Measurements from ENCODE around the gene SNRNP25.

Gene SNRNP25

GRCh38 chr16:79151-80054, 25.8 kb downstream of the SNRNP25 start:
- Histone ChIP-seq H3K9me3 (ENCODE audit: insufficient read depth, low read depth, low read length) (peaks cover 3% of the 10 kb centered on the region), H3K36me3 (ENCODE audit: control insufficient read depth in 1 of 2, insufficient read depth in 2 of 2, low read length in 2 of 2) (peaks cover 32 to 38% of the 10 kb centered on the region in 2 experiments), H3K4me3 (ENCODE audit: low read depth, low read length) (no peak overlapping the region), H3K4ac (ENCODE audit: low read depth, low read length) (no peak overlapping the region), H3K4me1 (ENCODE audit: control insufficient read depth in 1 of 2, insufficient read depth in 2 of 2, low read length in 2 of 2) (peaks cover 26 to 36% of the 10 kb centered on the region in 2 experiments), H3K14ac (ENCODE audit: low read length) (no peak overlapping the region), H2BK120ac (ENCODE audit: insufficient read depth, low read length, poor library complexity) (no peak overlapping the region), H3K79me2 (ENCODE audit: control insufficient read depth, insufficient read depth, low read length, poor library complexity) (peaks cover 6% of the 10 kb centered on the region), H2BK12ac (ENCODE audit: low read length) (no peak overlapping the region), H3K18ac (ENCODE audit: low read length) (no peak overlapping the region), H3K9ac (ENCODE audit: low read length) (no peak overlapping the region), H2AFZ (ENCODE audit: insufficient read depth, low read length, poor library complexity) (no peak overlapping the region), H3K4me2 (ENCODE audit: low read length) (peak overlapping the region; percentile 97), H3K23ac (ENCODE audit: low read length) (no peak overlapping the region), H3K79me1 (ENCODE audit: low read length) (peaks cover 24% of the 10 kb centered on the region), H3K27me3 (ENCODE audit: insufficient read depth, low read length) (no peaks in the 10 kb centered on the region), H4K12ac (ENCODE audit: low read depth, low read length) (no peak overlapping the region), H4K8ac (ENCODE audit: low read depth, low read length) (no peak overlapping the region), H4K91ac (ENCODE audit: low read depth, low read length) (no peak overlapping the region), H2AK5ac (ENCODE audit: low read length) (no peak overlapping the region), H3K27ac (ENCODE audit: low read depth, low read length) (no peak overlapping the region), H2BK5ac (ENCODE audit: low read depth, low read length, poor library complexity) (no peak overlapping the region)
- no CpG with 5 or more reads among the region's 32 CpGs for WGBS (ENCODE audit: extremely low coverage, insufficient coverage, insufficient read length)
- DNase-seq = no peak

GRCh38 chr16:83060-83603, 29.5 kb downstream of the SNRNP25 start:
- no peak overlapping the region for H4K12ac ChIP-seq (ENCODE audit: low read depth, low read length)
- no peak overlapping the region for H4K8ac ChIP-seq (ENCODE audit: low read depth, low read length)
- H3K4me3 ChIP-seq (ENCODE audit: low read depth, low read length) = no peak overlapping the region
- no CpG with 5 or more reads among the region's 31 CpGs for WGBS (ENCODE audit: extremely low coverage, insufficient coverage, insufficient read length)
- H3K27ac ChIP-seq (ENCODE audit: low read depth, low read length) = no peak overlapping the region
- no peak overlapping the region for H3K18ac ChIP-seq (ENCODE audit: low read length)
- H3K4ac ChIP-seq (ENCODE audit: low read depth, low read length) = no peak overlapping the region
- H2AK5ac ChIP-seq (ENCODE audit: low read length) = no peak overlapping the region
- no peak overlapping the region for H3K4me2 ChIP-seq (ENCODE audit: low read length)
- DNase-seq = no peak
- H3K27me3 ChIP-seq (ENCODE audit: insufficient read depth, low read length) = no peaks in the 10 kb centered on the region
- H3K14ac ChIP-seq (ENCODE audit: low read length) = no peak overlapping the region
- no peak overlapping the region for H2BK5ac ChIP-seq (ENCODE audit: low read depth, low read length, poor library complexity)
- H3K23ac ChIP-seq (ENCODE audit: low read length) = no peak overlapping the region
- H3K9me3 ChIP-seq (ENCODE audit: insufficient read depth, low read depth, low read length) = peaks cover 3% of the 10 kb centered on the region
- H2BK12ac ChIP-seq (ENCODE audit: low read length) = no peak overlapping the region
- no peak overlapping the region for H4K91ac ChIP-seq (ENCODE audit: low read depth, low read length)
- peaks cover 5% of the 10 kb centered on the region for H3K79me1 ChIP-seq (ENCODE audit: low read length)
- H3K9ac ChIP-seq (ENCODE audit: low read length) = no peak overlapping the region
- H3K79me2 ChIP-seq (ENCODE audit: control insufficient read depth, insufficient read depth, low read length, poor library complexity) = peaks cover 3% of the 10 kb centered on the region
- H3K36me3 ChIP-seq (ENCODE audit: control insufficient read depth in 1 of 2, insufficient read depth in 2 of 2, low read length in 2 of 2) = peaks cover 64 to 70% of the 10 kb centered on the region in 2 experiments
- H3K4me1 ChIP-seq (ENCODE audit: control insufficient read depth in 1 of 2, insufficient read depth in 2 of 2, low read length in 2 of 2) = peaks cover 6 to 12% of the 10 kb centered on the region in 2 experiments
- H2BK120ac ChIP-seq (ENCODE audit: insufficient read depth, low read length, poor library complexity) = no peak overlapping the region
- H2AFZ ChIP-seq (ENCODE audit: insufficient read depth, low read length, poor library complexity) = no peak overlapping the region

- H3K18ac ChIP-seq (ENCODE audit: low read length) = no peak overlapping the region
- no peak overlapping the region for H3K23ac ChIP-seq (ENCODE audit: low read length)
- DNase-seq = peak in 1 of 2 donors; percentile 5
- H3K27me3 ChIP-seq (ENCODE audit: insufficient read depth, low read length) = no peaks in the 10 kb centered on the region
- H2AK5ac ChIP-seq (ENCODE audit: low read length) = no peak overlapping the region
- no peak overlapping the region for H2BK12ac ChIP-seq (ENCODE audit: low read length)
- H3K36me3 ChIP-seq (ENCODE audit: control insufficient read depth in 1 of 2, insufficient read depth in 2 of 2, low read length in 2 of 2) = peaks cover 72 to 78% of the 10 kb centered on the region in 2 experiments
- no peak overlapping the region for H4K12ac ChIP-seq (ENCODE audit: low read depth, low read length)
- no peak overlapping the region for H4K8ac ChIP-seq (ENCODE audit: low read depth, low read length)
- WGBS (ENCODE audit: extremely low coverage, insufficient coverage, insufficient read length) = no CpG with 5 or more reads among the region's 21 CpGs
- H2BK5ac ChIP-seq (ENCODE audit: low read depth, low read length, poor library complexity) = no peak overlapping the region
- H2AFZ ChIP-seq (ENCODE audit: insufficient read depth, low read length, poor library complexity) = no peak overlapping the region
- H3K4me3 ChIP-seq (ENCODE audit: low read depth, low read length) = peak overlapping the region; percentile 43
- H4K91ac ChIP-seq (ENCODE audit: low read depth, low read length) = no peak overlapping the region
- no peaks in the 10 kb centered on the region for H3K79me2 ChIP-seq (ENCODE audit: control insufficient read depth, insufficient read depth, low read length, poor library complexity)
- no peak overlapping the region for H2BK120ac ChIP-seq (ENCODE audit: insufficient read depth, low read length, poor library complexity)
- H3K9me3 ChIP-seq (ENCODE audit: insufficient read depth, low read depth, low read length) = peaks cover 3% of the 10 kb centered on the region
- no peak overlapping the region for H3K27ac ChIP-seq (ENCODE audit: low read depth, low read length)
- no peaks in the 10 kb centered on the region for H3K79me1 ChIP-seq (ENCODE audit: low read length)
- no peak overlapping the region for H3K9ac ChIP-seq (ENCODE audit: low read length)
- no peak overlapping the region for H3K4me2 ChIP-seq (ENCODE audit: low read length)
- H3K4me1 ChIP-seq (ENCODE audit: control insufficient read depth in 1 of 2, insufficient read depth in 2 of 2, low read length in 2 of 2) = peaks cover under 1 to 7% of the 10 kb centered on the region in 2 experiments
- no peak overlapping the region for H3K14ac ChIP-seq (ENCODE audit: low read length)
- H3K4ac ChIP-seq (ENCODE audit: low read depth, low read length) = no peak overlapping the region
Observed at GRCh38 chr16:83781-84615, 30.4 kb downstream of the SNRNP25 start.

- H3K27me3 ChIP-seq (ENCODE audit: insufficient read depth, low read length) = no peaks in the 10 kb centered on the region
- peaks cover 73 to 78% of the 10 kb centered on the region in 2 experiments for H3K36me3 ChIP-seq (ENCODE audit: control insufficient read depth in 1 of 2, insufficient read depth in 2 of 2, low read length in 2 of 2)
- H3K79me2 ChIP-seq (ENCODE audit: control insufficient read depth, insufficient read depth, low read length, poor library complexity) = no peaks in the 10 kb centered on the region
- H2BK120ac ChIP-seq (ENCODE audit: insufficient read depth, low read length, poor library complexity) = no peak overlapping the region
- H3K4ac ChIP-seq (ENCODE audit: low read depth, low read length) = no peak overlapping the region
- H2AK5ac ChIP-seq (ENCODE audit: low read length) = no peak overlapping the region
- no peak overlapping the region for H3K4me3 ChIP-seq (ENCODE audit: low read depth, low read length)
- no peak overlapping the region for H4K12ac ChIP-seq (ENCODE audit: low read depth, low read length)
- H3K23ac ChIP-seq (ENCODE audit: low read length) = no peak overlapping the region
- H3K79me1 ChIP-seq (ENCODE audit: low read length) = no peaks in the 10 kb centered on the region
- no peak overlapping the region for H2BK5ac ChIP-seq (ENCODE audit: low read depth, low read length, poor library complexity)
- H2AFZ ChIP-seq (ENCODE audit: insufficient read depth, low read length, poor library complexity) = no peak overlapping the region
- H3K4me2 ChIP-seq (ENCODE audit: low read length) = no peak overlapping the region
- H2BK12ac ChIP-seq (ENCODE audit: low read length) = no peak overlapping the region
- H3K27ac ChIP-seq (ENCODE audit: low read depth, low read length) = no peak overlapping the region
- WGBS (ENCODE audit: extremely low coverage, insufficient coverage, insufficient read length) = no CpG with 5 or more reads among the region's 7 CpGs
- H3K9ac ChIP-seq (ENCODE audit: low read length) = no peak overlapping the region
- H4K8ac ChIP-seq (ENCODE audit: low read depth, low read length) = no peak overlapping the region
- no peak overlapping the region for H4K91ac ChIP-seq (ENCODE audit: low read depth, low read length)
- peaks cover 0 to 2% of the 10 kb centered on the region in 2 experiments for H3K4me1 ChIP-seq (ENCODE audit: control insufficient read depth in 1 of 2, insufficient read depth in 2 of 2, low read length in 2 of 2)
- peak in 1 of 2 donors; percentile 15 for DNase-seq
- H3K14ac ChIP-seq (ENCODE audit: low read length) = no peak overlapping the region
- H3K9me3 ChIP-seq (ENCODE audit: insufficient read depth, low read depth, low read length) = peaks cover 3% of the 10 kb centered on the region
- no peak overlapping the region for H3K18ac ChIP-seq (ENCODE audit: low read length)
Observed at GRCh38 chr16:84718-85406, 31.2 kb downstream of the SNRNP25 start.
